ENCODE data around the gene MOB3B. TPM values are rescaled to one million over a fixed set of nuclear protein-coding genes. Genes with fewer than 3 reads are reported as not detected.

The MOB3B gene
- polyA plus RNA-seq, 1 of the 3 experiments (the other 2 are of a cell fraction), result 0.90 TPM

DNA sequence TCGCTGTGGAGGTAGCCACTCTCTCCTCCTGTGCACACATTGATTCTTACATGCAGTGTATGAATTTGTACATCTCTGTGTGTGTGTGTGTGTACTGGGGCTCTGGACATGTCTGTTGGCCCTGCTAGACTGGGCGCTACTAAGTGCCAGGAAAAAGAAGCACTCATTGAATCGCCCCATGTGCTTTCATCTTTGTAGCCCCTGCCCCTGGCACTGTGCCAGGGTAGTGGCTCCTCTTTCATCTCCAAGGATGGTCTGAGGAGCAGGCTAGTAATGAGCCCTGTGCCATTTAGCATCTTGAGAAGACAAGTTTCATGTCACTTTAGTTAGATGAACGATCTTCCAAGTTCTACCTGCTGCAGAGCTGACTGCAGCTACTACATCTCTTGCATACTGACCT lies 198.2 kb downstream of the MOB3B start:
- Histone ChIP-seq H3K36me3 (replicated peaks in 1 of 2; ENCODE audit: control insufficient read depth in 1 of 2, insufficient read depth in 2 of 2, low read length in 1 of 2) (no peaks in the 10 kb centered on the region), H3K9me2 (no peaks in the 10 kb centered on the region), H3K27me3 (ENCODE audit: insufficient read depth) (no peaks in the 10 kb centered on the region), H3K27ac (ENCODE audit: low read depth in 2 of 2, low read length in 1 of 2) (no peak overlapping the region), H3K79me2 (ENCODE audit: insufficient read depth) (no peaks in the 10 kb centered on the region), H3K9ac (no peak overlapping the region), H2AFZ (ENCODE audit: low read depth) (no peak overlapping the region), H3K4me2 (no peak overlapping the region), H3K4me1 (ENCODE audit: control insufficient read depth in 1 of 2, insufficient read depth in 2 of 2, low read depth in 1 of 2, low read length in 1 of 2) (peaks cover 0 to 10% of the 10 kb centered on the region in 2 experiments; a peak in 1 of 4 replicates), H4K20me1 (ENCODE audit: insufficient read depth) (no peaks in the 10 kb centered on the region), H3F3A (replicated peaks; ENCODE audit: insufficient read depth) (no peaks in the 10 kb centered on the region), H3K4me3 (ENCODE audit: low read depth in 2 of 2, low read length in 1 of 2) (no peak overlapping the region), H3K9me3 (no peaks in the 10 kb centered on the region)
- CTCF ChIA-PET, result interaction anchor here (0.7 to 4.3 kb wide), 4 partner anchors 8 to 215 kb away, joined by 3 to 62 read pairs (median 18); no protein-coding TSS in a partner anchor
- TF ChIP-seq NFIC (IDR thresholded peaks at IDR 0.05; ENCODE audit: borderline replicate concordance), result 0 out of 2 replicates have a peak, but pooled peaks have one; percentile 8
- TF ChIP-seq, protein P1, sequence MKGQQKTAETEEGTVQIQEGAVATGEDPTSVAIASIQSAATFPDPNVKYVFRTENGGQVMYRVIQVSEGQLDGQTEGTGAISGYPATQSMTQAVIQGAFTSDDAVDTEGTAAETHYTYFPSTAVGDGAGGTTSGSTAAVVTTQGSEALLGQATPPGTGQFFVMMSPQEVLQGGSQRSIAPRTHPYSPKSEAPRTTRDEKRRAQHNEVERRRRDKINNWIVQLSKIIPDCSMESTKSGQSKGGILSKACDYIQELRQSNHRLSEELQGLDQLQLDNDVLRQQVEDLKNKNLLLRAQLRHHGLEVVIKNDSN (IDR thresholded peaks at IDR 0.05; ENCODE audit: borderline replicate concordance, low read depth), result no peak
- 80% methylated on average over 4 of the region's 4 CpGs for WGBS (ENCODE audit: low lambda C conversion rate)
- DNase-seq, result no peak
- POLR2A ChIA-PET, result no interaction called here

DNA sequence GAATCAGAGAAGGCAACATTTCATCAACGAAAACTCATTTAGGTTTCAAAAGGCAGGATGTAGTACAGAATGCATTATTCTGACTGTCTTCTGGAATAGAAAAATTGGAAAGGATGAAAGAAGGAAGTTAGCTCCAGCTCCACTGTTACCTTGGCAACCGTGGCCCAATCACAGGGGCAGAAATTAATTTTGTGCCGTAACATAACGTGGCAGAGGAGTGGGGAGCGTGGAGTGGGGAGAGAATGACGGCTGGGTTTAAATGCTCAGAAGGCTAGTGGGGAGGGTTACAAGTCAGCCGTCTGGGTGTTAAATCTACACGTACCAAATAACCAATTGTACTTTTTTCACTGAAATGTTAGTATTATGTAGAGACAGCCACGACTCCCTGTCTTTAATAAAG lies 200.3 kb downstream of the MOB3B start:
- H3K36me3 ChIP-seq (replicated peaks in 1 of 2; ENCODE audit: control insufficient read depth in 1 of 2, insufficient read depth in 2 of 2, low read length in 1 of 2), result no peaks in the 10 kb centered on the region
- H3K79me2 ChIP-seq (ENCODE audit: insufficient read depth), result no peaks in the 10 kb centered on the region
- no peaks in the 10 kb centered on the region for H3K9me3 ChIP-seq
- 87% methylated on average over 9 of the region's 9 CpGs for WGBS (ENCODE audit: low lambda C conversion rate)
- POLR2A ChIA-PET, result no interaction called here
- H3K4me3 ChIP-seq (ENCODE audit: low read depth in 2 of 2, low read length in 1 of 2), result no peak overlapping the region
- CTCF ChIA-PET, result interaction anchor here (1.9 kb wide), 1 partner anchor 200 kb away, joined by 5 read pairs; the partner anchor contains the start of gene MOB3B
- no peak overlapping the region for H3K4me2 ChIP-seq
- peaks cover 0 to 10% of the 10 kb centered on the region in 2 experiments; a peak in 1 of 4 replicates for H3K4me1 ChIP-seq (ENCODE audit: control insufficient read depth in 1 of 2, insufficient read depth in 2 of 2, low read depth in 1 of 2, low read length in 1 of 2)
- no peak overlapping the region for H2AFZ ChIP-seq (ENCODE audit: low read depth)
- H3K27me3 ChIP-seq (ENCODE audit: insufficient read depth), result no peaks in the 10 kb centered on the region
- no peaks in the 10 kb centered on the region for H3K9me2 ChIP-seq
- no peaks in the 10 kb centered on the region for H4K20me1 ChIP-seq (ENCODE audit: insufficient read depth)
- DNase-seq, result no peak
- H3K9ac ChIP-seq, result no peak overlapping the region
- H3F3A ChIP-seq (replicated peaks; ENCODE audit: insufficient read depth), result no peaks in the 10 kb centered on the region
- TF ChIP-seq YY1 (IDR thresholded peaks at IDR 0.05; ENCODE audit: low read depth) (no peak), EP300 (IDR thresholded peaks at IDR 0.05; ENCODE audit: borderline replicate concordance in 1 of 2, low read depth in 1 of 2, low read length in 1 of 2) (no peak), FOXJ3 (CRISPR knock-in tag; IDR thresholded peaks at IDR 0.05) (no peak), NFIC (IDR thresholded peaks at IDR 0.05; ENCODE audit: borderline replicate concordance) (no peak), SIN3A (IDR thresholded peaks at IDR 0.05; ENCODE audit: borderline replicate concordance, low read depth, low read length) (no peak)
- TF ChIP-seq, protein P1 (IDR thresholded peaks at IDR 0.05; ENCODE audit: borderline replicate concordance, low read depth), result no peak
- no peak overlapping the region for H3K27ac ChIP-seq (ENCODE audit: low read depth in 2 of 2, low read length in 1 of 2)

DNA sequence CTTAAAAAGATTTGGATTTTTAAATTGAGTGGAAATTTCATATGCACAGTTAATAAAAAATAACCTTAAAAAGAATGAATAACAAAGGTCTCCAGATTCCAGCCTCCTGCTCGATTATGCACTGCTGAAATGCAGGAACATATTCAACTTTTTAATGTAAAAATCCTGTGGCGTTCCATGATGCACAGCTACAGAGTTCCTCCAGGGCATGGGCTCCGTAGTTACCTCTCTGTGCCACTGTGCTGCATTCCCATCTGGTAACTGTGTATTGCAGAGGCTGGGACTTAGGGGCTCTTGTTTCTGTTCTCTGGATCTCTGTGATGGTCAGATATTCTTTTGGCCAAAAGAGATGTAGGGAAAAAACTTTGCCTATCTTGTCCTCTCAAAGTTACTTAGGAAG lies 201.1 kb downstream of the MOB3B start:
- 48% methylated on average over 3 of the region's 3 CpGs for WGBS (ENCODE audit: low lambda C conversion rate)
- POLR2A ChIA-PET, result no interaction called here
- CTCF ChIA-PET, result interaction anchor here (0.6 to 1.9 kb wide), 3 partner anchors 201 to 802 kb away, joined by 3 to 11 read pairs (median 5); partner anchors contain the start of gene MOB3B
- TF ChIP-seq EP300 (IDR thresholded peaks at IDR 0.05; ENCODE audit: borderline replicate concordance in 1 of 2, low read depth in 1 of 2, low read length in 1 of 2), result no peak
- no peak for TF ChIP-seq MEF2A (IDR thresholded peaks at IDR 0.05; ENCODE audit: borderline replicate concordance, low read depth)
- TF ChIP-seq, protein P1 (IDR thresholded peaks at IDR 0.05; ENCODE audit: borderline replicate concordance, low read depth), result no peak
- TF ChIP-seq GATA2 (CRISPR knock-in tag; IDR thresholded peaks at IDR 0.05), result no peak
- no peak for TF ChIP-seq YY1 (IDR thresholded peaks at IDR 0.05; ENCODE audit: low read depth)
- no peak for TF ChIP-seq RAD21 (IDR thresholded peaks at IDR 0.05; ENCODE audit: low read length)
- TF ChIP-seq FOSL2 (IDR thresholded peaks at IDR 0.05; ENCODE audit: borderline replicate concordance, low read depth), result no peak
- TF ChIP-seq, protein P2, sequence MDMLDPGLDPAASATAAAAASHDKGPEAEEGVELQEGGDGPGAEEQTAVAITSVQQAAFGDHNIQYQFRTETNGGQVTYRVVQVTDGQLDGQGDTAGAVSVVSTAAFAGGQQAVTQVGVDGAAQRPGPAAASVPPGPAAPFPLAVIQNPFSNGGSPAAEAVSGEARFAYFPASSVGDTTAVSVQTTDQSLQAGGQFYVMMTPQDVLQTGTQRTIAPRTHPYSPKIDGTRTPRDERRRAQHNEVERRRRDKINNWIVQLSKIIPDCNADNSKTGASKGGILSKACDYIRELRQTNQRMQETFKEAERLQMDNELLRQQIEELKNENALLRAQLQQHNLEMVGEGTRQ (IDR thresholded peaks at IDR 0.05; ENCODE audit: borderline replicate concordance, low read depth, low read length), result no peak
- TF ChIP-seq, protein P3, sequence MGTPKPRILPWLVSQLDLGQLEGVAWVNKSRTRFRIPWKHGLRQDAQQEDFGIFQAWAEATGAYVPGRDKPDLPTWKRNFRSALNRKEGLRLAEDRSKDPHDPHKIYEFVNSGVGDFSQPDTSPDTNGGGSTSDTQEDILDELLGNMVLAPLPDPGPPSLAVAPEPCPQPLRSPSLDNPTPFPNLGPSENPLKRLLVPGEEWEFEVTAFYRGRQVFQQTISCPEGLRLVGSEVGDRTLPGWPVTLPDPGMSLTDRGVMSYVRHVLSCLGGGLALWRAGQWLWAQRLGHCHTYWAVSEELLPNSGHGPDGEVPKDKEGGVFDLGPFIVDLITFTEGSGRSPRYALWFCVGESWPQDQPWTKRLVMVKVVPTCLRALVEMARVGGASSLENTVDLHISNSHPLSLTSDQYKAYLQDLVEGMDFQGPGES (IDR thresholded peaks at IDR 0.05; ENCODE audit: low read depth, low read length), result no peak
- TF ChIP-seq, protein P4, sequence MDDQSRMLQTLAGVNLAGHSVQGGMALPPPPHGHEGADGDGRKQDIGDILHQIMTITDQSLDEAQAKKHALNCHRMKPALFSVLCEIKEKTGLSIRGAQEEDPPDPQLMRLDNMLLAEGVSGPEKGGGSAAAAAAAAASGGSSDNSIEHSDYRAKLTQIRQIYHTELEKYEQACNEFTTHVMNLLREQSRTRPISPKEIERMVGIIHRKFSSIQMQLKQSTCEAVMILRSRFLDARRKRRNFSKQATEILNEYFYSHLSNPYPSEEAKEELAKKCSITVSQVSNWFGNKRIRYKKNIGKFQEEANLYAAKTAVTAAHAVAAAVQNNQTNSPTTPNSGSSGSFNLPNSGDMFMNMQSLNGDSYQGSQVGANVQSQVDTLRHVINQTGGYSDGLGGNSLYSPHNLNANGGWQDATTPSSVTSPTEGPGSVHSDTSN (IDR thresholded peaks at IDR 0.05), result no peak
- no peak for TF ChIP-seq SIN3A (IDR thresholded peaks at IDR 0.05; ENCODE audit: borderline replicate concordance, low read depth, low read length)

More for the DNA sequence above, 201.1 kb downstream of the MOB3B start:
- no peaks in the 10 kb centered on the region for H3K9me3 ChIP-seq
- H3K4me2 ChIP-seq, result no peak overlapping the region
- peaks cover 0 to 7% of the 10 kb centered on the region in 2 experiments; a peak in 1 of 4 replicates for H3K4me1 ChIP-seq (ENCODE audit: control insufficient read depth in 1 of 2, insufficient read depth in 2 of 2, low read depth in 1 of 2, low read length in 1 of 2)
- H3K36me3 ChIP-seq (replicated peaks in 1 of 2; ENCODE audit: control insufficient read depth in 1 of 2, insufficient read depth in 2 of 2, low read length in 1 of 2), result no peaks in the 10 kb centered on the region
- H3F3A ChIP-seq (replicated peaks; ENCODE audit: insufficient read depth), result no peaks in the 10 kb centered on the region
- H3K9ac ChIP-seq, result no peak overlapping the region
- no peaks in the 10 kb centered on the region for H3K9me2 ChIP-seq
- H3K27ac ChIP-seq (ENCODE audit: low read depth in 2 of 2, low read length in 1 of 2), result no peak overlapping the region
- no peak for DNase-seq
- no peak overlapping the region for H2AFZ ChIP-seq (ENCODE audit: low read depth)
- H3K4me3 ChIP-seq (ENCODE audit: low read depth in 2 of 2, low read length in 1 of 2), result no peak overlapping the region
- no peaks in the 10 kb centered on the region for H4K20me1 ChIP-seq (ENCODE audit: insufficient read depth)
- no peaks in the 10 kb centered on the region for H3K27me3 ChIP-seq (ENCODE audit: insufficient read depth)
- no peaks in the 10 kb centered on the region for H3K79me2 ChIP-seq (ENCODE audit: insufficient read depth)
